ENCODE data around the gene FAM124A. TPM values are rescaled to one million over a fixed set of nuclear protein-coding genes. Genes with fewer than 3 reads are reported as not detected.
A peak's percentile ranks its signal among the peaks of the same experiment; 100 is the strongest.

Gene FAM124A
- total RNA-seq, 1 donor from 2014 or later, result 2.4 TPM

DNA sequence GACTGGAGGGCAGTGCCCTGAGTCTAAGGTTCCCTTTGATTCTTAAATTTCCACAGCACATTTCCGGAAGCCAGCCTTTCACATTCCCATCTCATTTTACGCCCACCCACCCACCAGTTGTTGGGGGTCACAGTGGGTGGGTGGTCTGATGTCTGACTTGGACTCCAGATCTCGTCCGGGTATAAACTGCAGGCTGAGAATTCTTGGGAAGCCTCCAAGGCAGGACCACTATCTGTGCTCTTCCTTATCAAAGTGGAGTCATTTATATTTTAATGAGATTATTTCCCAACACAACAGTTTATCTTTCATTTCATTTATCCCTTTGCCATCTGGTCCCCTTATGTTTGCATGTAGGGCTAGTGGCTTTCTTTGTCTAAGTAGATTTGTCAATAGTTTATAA lies 3.6 kb upstream of the FAM124A start:
- DNase-seq (ENCODE audit: low spot score), result no peak
- Mint-ChIP-seq H3K36me3 (ENCODE audit: low read depth) (no peaks in the 10 kb centered on the region), H3K4me1 (ENCODE audit: low read depth) (peaks cover 11% of the 10 kb centered on the region), H3K27ac (ENCODE audit: unreplicated experiment) (no peak overlapping the region), H3K4me3 (ENCODE audit: unreplicated experiment) (no peak overlapping the region), H3K27me3 (ENCODE audit: low read depth) (peaks cover 14% of the 10 kb centered on the region), H3K9me3 (ENCODE audit: low read depth) (no peaks in the 10 kb centered on the region)
- TF ChIP-seq, protein P1, sequence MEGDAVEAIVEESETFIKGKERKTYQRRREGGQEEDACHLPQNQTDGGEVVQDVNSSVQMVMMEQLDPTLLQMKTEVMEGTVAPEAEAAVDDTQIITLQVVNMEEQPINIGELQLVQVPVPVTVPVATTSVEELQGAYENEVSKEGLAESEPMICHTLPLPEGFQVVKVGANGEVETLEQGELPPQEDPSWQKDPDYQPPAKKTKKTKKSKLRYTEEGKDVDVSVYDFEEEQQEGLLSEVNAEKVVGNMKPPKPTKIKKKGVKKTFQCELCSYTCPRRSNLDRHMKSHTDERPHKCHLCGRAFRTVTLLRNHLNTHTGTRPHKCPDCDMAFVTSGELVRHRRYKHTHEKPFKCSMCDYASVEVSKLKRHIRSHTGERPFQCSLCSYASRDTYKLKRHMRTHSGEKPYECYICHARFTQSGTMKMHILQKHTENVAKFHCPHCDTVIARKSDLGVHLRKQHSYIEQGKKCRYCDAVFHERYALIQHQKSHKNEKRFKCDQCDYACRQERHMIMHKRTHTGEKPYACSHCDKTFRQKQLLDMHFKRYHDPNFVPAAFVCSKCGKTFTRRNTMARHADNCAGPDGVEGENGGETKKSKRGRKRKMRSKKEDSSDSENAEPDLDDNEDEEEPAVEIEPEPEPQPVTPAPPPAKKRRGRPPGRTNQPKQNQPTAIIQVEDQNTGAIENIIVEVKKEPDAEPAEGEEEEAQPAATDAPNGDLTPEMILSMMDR (IDR thresholded peaks at IDR 0.05), result no peak

DNA sequence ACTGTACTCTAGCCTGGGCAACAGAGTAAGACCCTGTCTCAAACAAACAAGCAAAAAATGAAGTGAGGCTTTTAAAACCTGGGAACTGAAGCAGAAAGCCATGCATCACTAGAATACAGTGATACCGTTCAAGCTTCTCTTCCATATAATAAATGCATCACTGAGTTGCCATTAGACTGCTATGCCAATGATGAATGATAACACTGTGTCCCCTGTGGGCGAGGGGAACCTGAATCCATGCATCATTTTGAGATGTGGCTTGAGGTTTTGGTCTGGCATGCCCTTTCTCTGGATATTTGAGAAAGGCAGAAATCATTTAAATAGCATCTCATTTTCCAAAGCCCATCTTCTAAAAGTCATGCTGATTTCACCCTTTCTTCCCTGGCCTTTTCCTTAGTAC lies 1.5 kb upstream of the FAM124A start:
- no peaks in the 10 kb centered on the region for H3K9me3 Mint-ChIP-seq (ENCODE audit: low read depth)
- H3K36me3 Mint-ChIP-seq (ENCODE audit: low read depth), result no peaks in the 10 kb centered on the region
- no peak overlapping the region for H3K27ac Mint-ChIP-seq (ENCODE audit: unreplicated experiment)
- TF ChIP-seq, protein P1 (IDR thresholded peaks at IDR 0.05), result no peak
- no peak for DNase-seq (ENCODE audit: low spot score)
- H3K4me1 Mint-ChIP-seq (ENCODE audit: low read depth), result peaks cover 7% of the 10 kb centered on the region
- no peak overlapping the region for H3K4me3 Mint-ChIP-seq (ENCODE audit: unreplicated experiment)
- peaks cover 11% of the 10 kb centered on the region for H3K27me3 Mint-ChIP-seq (ENCODE audit: low read depth)

DNA sequence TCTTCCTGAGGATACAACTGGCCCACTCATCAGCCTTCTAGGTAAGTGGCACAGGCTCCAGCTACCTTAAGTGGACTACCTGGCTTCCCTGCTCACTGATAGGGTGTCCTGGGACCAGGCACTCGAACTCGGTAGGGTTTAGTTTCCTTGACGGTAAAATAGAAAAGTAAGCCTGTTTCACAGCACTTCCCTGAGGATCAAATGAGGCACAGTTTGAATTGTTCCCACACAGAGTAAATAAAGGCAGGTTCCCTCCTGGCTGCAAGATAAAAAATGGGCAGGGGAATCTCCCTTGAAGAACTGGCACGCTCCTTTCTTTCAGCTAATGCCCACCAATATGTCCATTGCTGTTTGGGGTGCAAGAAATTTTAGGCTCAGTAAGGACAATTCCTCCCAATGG lies 1.1 kb upstream of the FAM124A start:
- no peaks in the 10 kb centered on the region for H3K9me3 Mint-ChIP-seq (ENCODE audit: low read depth)
- H3K4me1 Mint-ChIP-seq (ENCODE audit: low read depth), result peaks cover 7% of the 10 kb centered on the region
- TF ChIP-seq, protein P1 (IDR thresholded peaks at IDR 0.05), result no peak
- no peaks in the 10 kb centered on the region for H3K36me3 Mint-ChIP-seq (ENCODE audit: low read depth)
- H3K27ac Mint-ChIP-seq (ENCODE audit: unreplicated experiment), result no peak overlapping the region
- DNase-seq (ENCODE audit: low spot score), result no peak
- H3K4me3 Mint-ChIP-seq (ENCODE audit: unreplicated experiment), result peak overlapping the region; percentile 13
- peaks cover 9% of the 10 kb centered on the region for H3K27me3 Mint-ChIP-seq (ENCODE audit: low read depth)

DNA sequence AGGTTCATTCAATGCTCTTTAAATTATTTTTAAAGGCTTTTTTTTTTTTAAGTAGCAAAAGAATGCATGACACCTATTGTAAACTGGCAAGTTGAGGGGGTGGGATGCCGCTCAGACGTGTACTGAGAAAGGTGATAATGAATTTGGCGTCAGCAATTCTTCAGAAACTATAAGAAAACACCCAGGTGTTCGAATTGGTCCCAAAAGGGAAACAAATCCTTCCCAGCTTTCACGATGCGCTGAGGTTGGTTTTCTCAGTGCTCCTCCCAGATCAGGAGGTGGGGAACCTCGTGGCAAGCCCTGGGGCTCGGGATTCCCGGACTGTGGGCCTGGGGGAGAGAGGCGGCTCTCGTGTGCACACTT lies 543 bp upstream of the FAM124A start:
- Mint-ChIP-seq H3K27me3 (ENCODE audit: low read depth) (peaks cover 9% of the 10 kb centered on the region), H3K36me3 (ENCODE audit: low read depth) (no peaks in the 10 kb centered on the region), H3K4me3 (ENCODE audit: unreplicated experiment) (peak overlapping the region; percentile 80), H3K27ac (ENCODE audit: unreplicated experiment) (no peak overlapping the region), H3K4me1 (ENCODE audit: low read depth) (peaks cover 7% of the 10 kb centered on the region), H3K9me3 (ENCODE audit: low read depth) (no peaks in the 10 kb centered on the region)
- TF ChIP-seq, protein P1 (IDR thresholded peaks at IDR 0.05), result no peak
- DNase-seq (ENCODE audit: low spot score), result no peak

DNA sequence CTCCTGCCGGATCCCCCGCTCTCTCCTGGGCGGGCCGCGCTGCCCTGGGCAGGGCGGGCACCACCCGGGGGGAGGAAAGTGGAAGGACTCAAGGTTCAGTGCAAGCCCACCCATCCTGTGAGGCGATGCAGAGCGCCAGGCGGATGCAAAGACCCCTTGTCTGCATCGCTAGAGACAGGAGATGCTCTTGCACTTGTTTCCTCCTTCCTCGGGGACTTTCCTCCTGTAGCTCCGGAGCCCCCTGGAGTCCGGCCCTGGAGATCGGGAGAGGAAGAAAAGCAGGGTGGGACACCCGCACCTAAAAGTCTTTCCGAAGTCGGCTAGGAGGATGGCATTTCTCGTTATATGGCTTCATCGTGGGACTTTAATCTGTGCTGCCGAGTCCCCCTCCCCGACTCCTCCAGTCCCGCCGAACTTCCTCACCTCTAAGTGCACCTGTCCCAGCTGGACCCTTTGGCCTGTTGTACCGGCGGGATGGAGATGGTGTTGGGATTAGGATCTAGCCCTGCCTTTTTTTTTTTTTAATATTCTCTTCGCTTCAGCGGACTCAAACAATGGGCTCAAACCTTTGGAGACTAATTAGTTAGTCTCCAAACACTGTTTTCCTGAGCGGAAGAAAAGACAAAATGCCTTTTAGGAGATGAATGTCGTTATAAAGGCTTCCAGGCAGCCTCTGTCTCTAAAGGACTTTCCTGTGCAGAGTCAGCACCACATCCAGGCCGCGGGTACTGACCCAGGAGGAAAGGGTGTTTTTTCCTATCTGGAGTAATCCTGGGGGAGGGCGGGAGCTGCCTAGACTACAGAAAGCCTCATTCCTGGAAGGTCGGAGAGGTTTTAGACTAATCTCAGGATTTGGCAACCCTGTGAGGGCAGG lies 725 bp downstream of the FAM124A start:
- H3K27ac Mint-ChIP-seq (ENCODE audit: unreplicated experiment), result no peak overlapping the region
- no peaks in the 10 kb centered on the region for H3K9me3 Mint-ChIP-seq (ENCODE audit: low read depth)
- no peaks in the 10 kb centered on the region for H3K36me3 Mint-ChIP-seq (ENCODE audit: low read depth)
- peaks cover 9% of the 10 kb centered on the region for H3K27me3 Mint-ChIP-seq (ENCODE audit: low read depth)
- TF ChIP-seq, protein P1 (IDR thresholded peaks at IDR 0.05), result peak; percentile 42
- H3K4me1 Mint-ChIP-seq (ENCODE audit: low read depth), result peaks cover 7% of the 10 kb centered on the region
- peak overlapping the region; percentile 64 for H3K4me3 Mint-ChIP-seq (ENCODE audit: unreplicated experiment)
- DNase-seq (ENCODE audit: low spot score), result no peak

Measured in chondrocyte (in vitro differentiated cells).